ENCODE data around the gene GRXCR2.
"Not testable (repeated sequence)": the region's sequence is repeated elsewhere in the genome, so short reads cannot be mapped to it uniquely, and the experiment has no call there.

Gene GRXCR2

DNA sequence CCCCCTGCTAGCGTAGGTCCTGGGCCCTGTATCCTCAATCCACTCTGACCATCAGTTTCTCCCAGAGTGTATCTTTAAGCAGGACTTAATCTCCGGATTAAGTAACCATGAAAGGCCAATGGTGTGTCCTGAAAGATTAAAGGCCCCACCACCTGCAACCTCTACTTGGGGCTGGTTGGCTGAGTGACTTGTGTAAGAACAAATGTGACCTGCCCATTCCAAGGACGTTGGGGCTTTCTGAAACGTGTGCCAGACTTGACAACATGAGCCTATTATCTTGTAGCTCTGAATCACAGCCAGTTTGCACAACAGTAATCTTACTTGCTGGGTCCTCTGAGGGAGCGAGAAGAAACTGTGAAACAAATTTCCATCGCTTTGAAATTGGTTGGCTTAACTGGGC lies 34.5 kb downstream of the GRXCR2 start:
- Histone ChIP-seq H3K27me3 (ENCODE audit: control insufficient read depth, insufficient read depth, low read length) (peaks cover 1% of the 10 kb centered on the region; the same call in 1 of the 2 replicates), H3K4me1 (ENCODE audit: control insufficient read depth, insufficient read depth, low read length) (peaks cover 1% of the 10 kb centered on the region; the same call in 1 of the 2 replicates), H3K27ac (ENCODE audit: low read length) (no peak overlapping the region), H3K36me3 (ENCODE audit: control insufficient read depth, insufficient read depth, low read length) (no peaks in the 10 kb centered on the region), H3K9me3 (ENCODE audit: control insufficient read depth, insufficient read depth, low read length) (no peaks in the 10 kb centered on the region), H3K4me3 (ENCODE audit: low read length) (no peak overlapping the region)
- no CpG with 5 or more reads among the region's 6 CpGs for WGBS (ENCODE audit: insufficient coverage, insufficient read length)
- DNase-seq (ENCODE audit: low read depth, low spot score): no peak

DNA sequence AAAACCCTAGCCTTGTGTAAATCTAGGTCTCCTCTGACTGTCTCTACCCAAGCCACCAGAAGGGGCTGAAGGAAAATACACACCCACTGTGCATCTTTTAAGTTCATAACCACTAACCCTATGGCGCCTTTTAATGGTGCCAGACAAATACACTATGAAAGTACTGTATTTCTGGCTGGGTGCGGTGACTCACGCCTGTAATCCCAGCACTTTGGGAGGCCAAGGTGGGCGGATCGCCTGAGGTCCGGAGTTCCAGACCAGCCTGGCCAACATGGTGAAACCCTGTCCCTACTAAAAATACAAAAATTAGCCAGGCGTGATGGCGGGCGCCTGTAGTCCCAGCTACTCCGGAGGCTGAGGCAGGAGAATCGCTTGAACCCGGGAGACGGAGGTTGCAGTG lies 36.6 kb downstream of the GRXCR2 start:
- H3K4me3 ChIP-seq (ENCODE audit: low read length); H3K4me1 ChIP-seq (ENCODE audit: control insufficient read depth, insufficient read depth, low read length); DNase-seq (ENCODE audit: low read depth, low spot score); H3K27ac ChIP-seq (ENCODE audit: low read length); H3K27me3 ChIP-seq (ENCODE audit: control insufficient read depth, insufficient read depth, low read length); H3K36me3 ChIP-seq (ENCODE audit: control insufficient read depth, insufficient read depth, low read length); H3K9me3 ChIP-seq (ENCODE audit: control insufficient read depth, insufficient read depth, low read length): not testable (repeated sequence)
- no CpG with 5 or more reads among the region's 13 CpGs for WGBS (ENCODE audit: insufficient coverage, insufficient read length)

GRCh38 chr5:145835848-145836239 lies 37.0 kb downstream of the GRXCR2 start:
- no peak overlapping the region for H3K27ac ChIP-seq (ENCODE audit: low read length)
- no peaks in the 10 kb centered on the region for H3K9me3 ChIP-seq (ENCODE audit: control insufficient read depth, insufficient read depth, low read length)
- WGBS (ENCODE audit: insufficient coverage, insufficient read length): no CpG with 5 or more reads among the region's 18 CpGs
- no peak for DNase-seq (ENCODE audit: low read depth, low spot score)
- H3K27me3 ChIP-seq (ENCODE audit: control insufficient read depth, insufficient read depth, low read length): peaks cover 1% of the 10 kb centered on the region; the same call in 1 of the 2 replicates
- H3K36me3 ChIP-seq (ENCODE audit: control insufficient read depth, insufficient read depth, low read length): no peaks in the 10 kb centered on the region
- peak overlapping the region; percentile 51; the same call in 1 of the 2 replicates for H3K4me3 ChIP-seq (ENCODE audit: low read length)
- H3K4me1 ChIP-seq (ENCODE audit: control insufficient read depth, insufficient read depth, low read length): peaks cover 1% of the 10 kb centered on the region; the same call in 1 of the 2 replicates

GRCh38 chr5:145834917-145835847 lies 37.6 kb downstream of the GRXCR2 start, which contains the start of gene PRELID2:
Gene PRELID2, minus strand, starts transcription at chr5:145835342. Its CDS starts 91 bp downstream, at chr5:145835251.
- WGBS (ENCODE audit: insufficient coverage, insufficient read length): no CpG with 5 or more reads among the region's 71 CpGs
- H3K4me3 ChIP-seq (ENCODE audit: low read length): peak within 1 kb of the TSS; percentile 51; the same call in 1 of the 2 replicates
- H3K27ac ChIP-seq (ENCODE audit: low read length): no peak within 1 kb of the TSS
- H3K4me1 ChIP-seq (ENCODE audit: control insufficient read depth, insufficient read depth, low read length): peaks cover 1% of the 10 kb centered on the region; the same call in 1 of the 2 replicates
- no peaks in the 10 kb centered on the region for H3K36me3 ChIP-seq (ENCODE audit: control insufficient read depth, insufficient read depth, low read length)
- DNase-seq (ENCODE audit: low read depth, low spot score): peak; percentile 82
- no peaks in the 10 kb centered on the region for H3K9me3 ChIP-seq (ENCODE audit: control insufficient read depth, insufficient read depth, low read length)
- H3K27me3 ChIP-seq (ENCODE audit: control insufficient read depth, insufficient read depth, low read length): peaks cover 1% of the 10 kb centered on the region; the same call in 1 of the 2 replicates

GRCh38 chr5:145834554-145834916 lies 38.3 kb downstream of the GRXCR2 start:
- H3K36me3 ChIP-seq (ENCODE audit: control insufficient read depth, insufficient read depth, low read length): no peaks in the 10 kb centered on the region
- peak overlapping the region; percentile 51; the same call in 1 of the 2 replicates for H3K4me3 ChIP-seq (ENCODE audit: low read length)
- peaks cover 1% of the 10 kb centered on the region; the same call in 1 of the 2 replicates for H3K27me3 ChIP-seq (ENCODE audit: control insufficient read depth, insufficient read depth, low read length)
- no CpG with 5 or more reads among the region's 10 CpGs for WGBS (ENCODE audit: insufficient coverage, insufficient read length)
- DNase-seq (ENCODE audit: low read depth, low spot score): no peak
- H3K9me3 ChIP-seq (ENCODE audit: control insufficient read depth, insufficient read depth, low read length): no peaks in the 10 kb centered on the region
- H3K4me1 ChIP-seq (ENCODE audit: control insufficient read depth, insufficient read depth, low read length): peaks cover 1% of the 10 kb centered on the region; the same call in 1 of the 2 replicates
- no peak overlapping the region for H3K27ac ChIP-seq (ENCODE audit: low read length)

GRCh38 chr5:145833631-145834200 lies 39.1 kb downstream of the GRXCR2 start:
- no peaks in the 10 kb centered on the region for H3K9me3 ChIP-seq (ENCODE audit: control insufficient read depth, insufficient read depth, low read length)
- no peak overlapping the region for H3K27ac ChIP-seq (ENCODE audit: low read length)
- peaks cover 1% of the 10 kb centered on the region; the same call in 1 of the 2 replicates for H3K4me1 ChIP-seq (ENCODE audit: control insufficient read depth, insufficient read depth, low read length)
- H3K27me3 ChIP-seq (ENCODE audit: control insufficient read depth, insufficient read depth, low read length): peaks cover 1% of the 10 kb centered on the region; the same call in 1 of the 2 replicates
- H3K36me3 ChIP-seq (ENCODE audit: control insufficient read depth, insufficient read depth, low read length): no peaks in the 10 kb centered on the region
- no peak for DNase-seq (ENCODE audit: low read depth, low spot score)
- no peak overlapping the region for H3K4me3 ChIP-seq (ENCODE audit: low read length)
- WGBS (ENCODE audit: insufficient coverage, insufficient read length): no CpG with 5 or more reads among the region's 10 CpGs

GRCh38 chr5:145830594-145830993 lies 42.2 kb downstream of the GRXCR2 start:
- no peaks in the 10 kb centered on the region for H3K9me3 ChIP-seq (ENCODE audit: control insufficient read depth, insufficient read depth, low read length)
- H3K27me3 ChIP-seq (ENCODE audit: control insufficient read depth, insufficient read depth, low read length): no peaks in the 10 kb centered on the region; the same call in 1 of the 2 replicates
- no peaks in the 10 kb centered on the region; the same call in 1 of the 2 replicates for H3K4me1 ChIP-seq (ENCODE audit: control insufficient read depth, insufficient read depth, low read length)
- no peak overlapping the region for H3K4me3 ChIP-seq (ENCODE audit: low read length)
- WGBS (ENCODE audit: insufficient coverage, insufficient read length): no CpG with 5 or more reads among the region's 1 CpG
- no peak overlapping the region for H3K27ac ChIP-seq (ENCODE audit: low read length)
- no peaks in the 10 kb centered on the region for H3K36me3 ChIP-seq (ENCODE audit: control insufficient read depth, insufficient read depth, low read length)
- DNase-seq (ENCODE audit: low read depth, low spot score): no peak

DNA sequence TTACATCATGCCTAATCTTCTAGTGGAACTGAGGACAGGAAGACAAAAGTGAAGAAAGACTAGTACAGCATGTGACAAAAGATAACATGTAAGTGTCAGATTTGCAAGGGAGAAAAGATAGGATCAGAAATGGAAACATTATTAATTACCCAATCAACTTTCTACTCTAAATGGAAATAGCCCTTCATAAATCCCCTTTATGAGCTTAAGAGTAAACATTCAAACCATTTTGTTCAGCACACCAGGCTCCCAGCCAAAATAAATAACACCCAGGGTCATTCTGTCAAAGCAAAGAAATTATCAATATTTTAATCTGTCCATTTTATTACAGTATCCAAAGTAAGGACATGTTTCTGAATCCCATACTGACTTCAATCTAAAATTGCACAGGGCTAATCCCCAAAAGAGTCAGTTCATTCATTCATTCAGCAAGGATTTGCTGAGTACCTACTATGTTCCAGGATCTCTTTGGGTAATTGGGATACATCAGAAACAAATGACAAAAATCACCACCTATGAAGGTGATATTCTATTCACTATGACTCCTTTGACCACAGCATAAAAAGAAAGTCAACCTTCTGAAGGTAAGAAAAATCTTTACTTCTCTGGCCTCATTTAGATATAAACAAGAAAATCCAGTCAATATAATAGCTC lies 43.0 kb downstream of the GRXCR2 start:
- no peaks in the 10 kb centered on the region for H3K4me1 ChIP-seq (ENCODE audit: control insufficient read depth, insufficient read depth, low read length)
- H3K4me3 ChIP-seq (ENCODE audit: low read length): no peak overlapping the region
- H3K36me3 ChIP-seq (ENCODE audit: control insufficient read depth, insufficient read depth, low read length): no peaks in the 10 kb centered on the region
- no peak overlapping the region for H3K27ac ChIP-seq (ENCODE audit: low read length)
- no peaks in the 10 kb centered on the region for H3K9me3 ChIP-seq (ENCODE audit: control insufficient read depth, insufficient read depth, low read length)
- no peaks in the 10 kb centered on the region; the same call in 1 of the 2 replicates for H3K27me3 ChIP-seq (ENCODE audit: control insufficient read depth, insufficient read depth, low read length)
- DNase-seq (ENCODE audit: low read depth, low spot score): no peak

GRCh38 chr5:145826895-145827674 lies 45.7 kb downstream of the GRXCR2 start:
- Histone ChIP-seq H3K27ac (ENCODE audit: low read length) (no peak overlapping the region), H3K4me3 (ENCODE audit: low read length) (no peak overlapping the region), H3K4me1 (ENCODE audit: control insufficient read depth, insufficient read depth, low read length) (no peaks in the 10 kb centered on the region), H3K9me3 (ENCODE audit: control insufficient read depth, insufficient read depth, low read length) (no peaks in the 10 kb centered on the region), H3K27me3 (ENCODE audit: control insufficient read depth, insufficient read depth, low read length) (no peaks in the 10 kb centered on the region), H3K36me3 (ENCODE audit: control insufficient read depth, insufficient read depth, low read length) (no peaks in the 10 kb centered on the region)
- no CpG with 5 or more reads among the region's 8 CpGs for WGBS (ENCODE audit: insufficient coverage, insufficient read length)
- DNase-seq (ENCODE audit: low read depth, low spot score): no peak

All from iPS DF 6.9 (cell line).